GM18498 (cell line): ENCODE data around the gene TMEM94.
"Not testable (repeated sequence)": the region's sequence is repeated elsewhere in the genome, so short reads cannot be mapped to it uniquely, and the experiment has no call there.

Source experiments
- ATAC-seq: cut with Tn5 transposase; IDR thresholded peaks from one replicate; pipeline ENCODE4 v1.9.1; 2021; ENCODE audit warnings: mild to moderate bottlenecking, moderate library complexity; ENCODE audit not compliant: unreplicated experiment

The TMEM94 gene

DNA sequence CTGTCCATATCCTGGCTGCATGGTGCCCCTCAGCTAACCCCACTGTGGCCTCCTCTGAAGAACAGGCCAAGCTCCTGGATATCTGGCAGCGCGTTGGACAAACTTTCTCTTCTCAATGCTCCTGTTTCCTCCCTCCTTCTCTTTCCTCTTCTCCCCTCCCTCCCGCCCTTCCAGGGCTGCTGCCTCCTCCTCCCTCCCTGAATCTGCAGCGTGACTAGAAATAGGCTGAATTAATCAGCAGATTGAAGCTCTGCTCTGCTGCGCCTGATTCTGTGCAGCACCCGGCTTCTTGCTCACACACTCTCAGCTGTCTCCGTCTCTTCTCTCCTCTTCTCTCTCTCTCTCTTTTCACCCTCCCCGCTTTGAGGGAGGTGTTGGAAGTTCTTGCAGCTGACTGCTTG lies 19.8 kb downstream of the TMEM94 start:
- ATAC-seq, result no peak

DNA sequence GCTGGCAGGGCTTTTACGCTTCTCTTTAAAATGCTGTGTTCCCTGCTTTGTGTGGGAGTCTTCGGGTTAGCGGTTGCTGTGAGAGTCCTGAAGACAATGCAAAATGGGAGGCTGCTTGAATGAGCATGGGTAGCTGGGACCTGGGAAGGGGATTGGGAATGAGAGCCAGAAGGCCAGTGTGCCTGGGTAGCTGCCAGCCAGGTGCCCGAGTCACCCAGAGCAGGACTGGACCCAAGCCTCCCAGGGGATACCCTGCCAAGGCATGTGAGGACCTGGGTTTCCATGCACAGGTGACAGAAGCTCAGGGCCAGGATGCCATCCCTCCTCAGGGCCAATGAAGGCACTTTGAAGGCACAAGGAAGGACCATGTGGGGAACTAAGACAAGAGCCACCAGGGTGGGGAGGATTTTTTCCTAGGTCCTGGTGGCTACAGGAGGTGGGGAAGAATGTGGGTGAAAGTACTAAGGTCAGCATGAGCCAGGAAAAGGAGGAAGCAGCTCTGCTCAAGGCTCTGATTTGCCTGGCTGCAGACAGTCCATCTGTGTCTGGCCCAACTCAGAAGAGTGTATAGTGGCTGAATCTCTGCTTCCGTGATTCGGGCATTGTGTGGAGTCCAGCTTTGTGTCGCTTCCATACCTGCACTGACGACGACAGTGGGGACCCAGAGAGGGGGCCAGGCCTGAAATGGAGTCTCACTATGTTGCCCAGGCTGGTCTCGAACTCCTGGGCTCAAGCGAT lies 20.5 kb downstream of the TMEM94 start:
- no peak for ATAC-seq

DNA sequence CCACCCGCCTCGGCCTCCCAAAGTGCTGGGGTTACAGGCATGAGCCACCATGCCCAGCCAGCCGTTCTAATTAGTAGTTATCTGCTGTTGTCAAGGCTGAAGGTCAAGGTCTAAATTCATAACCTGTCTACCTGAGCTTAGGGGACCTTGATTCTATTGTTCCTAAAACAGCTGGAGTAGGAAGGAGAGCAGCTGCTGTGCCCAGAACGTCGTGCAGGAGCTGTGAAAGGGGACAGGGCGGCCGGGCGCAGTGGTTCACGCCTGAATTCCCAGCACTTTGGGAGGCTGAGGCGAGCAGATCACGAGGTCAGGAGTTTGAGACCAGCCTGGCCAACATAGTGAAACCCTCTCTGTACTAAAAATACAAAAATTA lies 21.0 kb downstream of the TMEM94 start:
- ATAC-seq, result not testable (repeated sequence)

DNA sequence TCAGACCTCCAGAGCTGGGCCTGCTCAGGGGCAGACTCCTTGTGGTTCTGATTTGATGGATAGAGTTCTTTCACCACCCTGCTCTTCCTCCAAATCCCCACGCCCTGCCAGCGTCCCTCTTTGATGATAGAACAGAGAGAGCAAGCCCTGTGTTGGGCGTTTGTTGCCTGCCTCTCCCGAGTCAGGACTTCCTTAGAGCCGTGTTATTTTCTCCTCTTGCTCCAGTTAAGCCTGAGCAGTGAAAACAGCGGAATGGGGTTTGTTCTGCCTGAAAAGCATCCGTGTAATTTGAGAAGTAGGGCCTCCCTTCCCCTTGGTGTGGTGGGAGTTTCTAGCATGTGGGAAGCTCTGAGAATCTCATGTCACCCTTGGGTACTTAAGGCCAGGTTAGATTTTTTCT lies 22.1 kb downstream of the TMEM94 start:
- no peak for ATAC-seq

DNA sequence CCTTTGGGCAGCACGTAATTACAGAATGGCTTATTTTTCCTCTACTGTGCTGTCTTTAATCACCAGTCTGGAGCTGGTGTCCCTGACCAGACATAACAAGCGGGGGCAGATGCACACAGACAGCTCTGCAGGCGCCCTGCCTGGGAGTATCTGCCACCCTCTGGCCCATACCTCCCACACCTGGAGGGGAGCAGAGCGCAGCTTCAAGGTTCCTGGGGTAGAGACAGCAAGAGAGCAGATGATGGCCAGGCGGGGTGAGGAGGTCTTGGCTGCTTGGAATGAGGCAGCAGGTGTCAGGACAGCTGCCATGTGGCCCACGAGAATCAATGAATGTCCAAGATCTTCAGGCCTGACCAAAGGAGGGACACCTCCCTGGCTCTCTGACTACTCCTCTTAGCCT lies 23.8 kb downstream of the TMEM94 start:
- ATAC-seq, result no peak

DNA sequence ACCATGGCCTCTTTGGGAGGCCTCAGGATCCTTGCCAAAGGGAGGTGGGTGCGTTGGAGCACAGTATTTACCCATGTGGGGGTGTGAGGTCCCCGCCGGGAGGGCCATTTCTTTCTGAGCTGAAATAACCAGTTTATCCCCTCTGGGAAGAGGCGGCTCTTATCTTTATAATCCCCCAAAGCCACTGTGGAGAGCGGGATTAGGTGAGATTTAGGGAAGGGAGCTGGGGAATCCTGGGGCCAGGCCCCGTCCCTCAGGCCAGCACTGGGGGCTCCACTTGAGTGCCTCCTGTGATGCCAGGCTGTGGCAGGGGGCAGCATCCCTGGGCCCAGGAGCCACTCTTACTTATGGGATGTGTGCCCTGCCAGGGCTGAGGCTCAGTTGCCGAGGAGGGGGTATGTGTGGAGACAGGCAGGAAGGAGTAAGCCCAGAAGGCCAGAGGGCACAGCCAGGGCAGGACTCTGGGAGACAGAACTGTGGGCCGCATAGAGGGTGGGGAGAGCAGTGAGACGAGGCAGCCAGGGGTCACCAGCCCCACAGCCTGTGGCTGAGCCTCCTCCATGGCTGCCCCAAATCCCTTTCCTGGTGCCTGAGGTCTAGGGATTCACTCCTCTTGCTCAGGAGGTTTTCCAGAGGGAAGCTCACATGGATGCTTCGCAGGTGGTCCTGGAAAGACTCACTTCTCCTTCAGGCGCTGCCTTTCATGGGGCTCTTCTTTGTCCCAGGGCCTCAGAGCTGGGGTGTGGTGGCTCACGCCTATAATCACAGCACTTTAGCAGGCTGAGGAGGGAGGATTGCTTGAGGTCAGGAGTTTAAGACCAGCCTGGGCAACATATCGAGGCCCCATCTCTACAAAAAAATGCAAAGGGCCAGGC lies 25.0 kb downstream of the TMEM94 start:
- ATAC-seq, result no peak

DNA sequence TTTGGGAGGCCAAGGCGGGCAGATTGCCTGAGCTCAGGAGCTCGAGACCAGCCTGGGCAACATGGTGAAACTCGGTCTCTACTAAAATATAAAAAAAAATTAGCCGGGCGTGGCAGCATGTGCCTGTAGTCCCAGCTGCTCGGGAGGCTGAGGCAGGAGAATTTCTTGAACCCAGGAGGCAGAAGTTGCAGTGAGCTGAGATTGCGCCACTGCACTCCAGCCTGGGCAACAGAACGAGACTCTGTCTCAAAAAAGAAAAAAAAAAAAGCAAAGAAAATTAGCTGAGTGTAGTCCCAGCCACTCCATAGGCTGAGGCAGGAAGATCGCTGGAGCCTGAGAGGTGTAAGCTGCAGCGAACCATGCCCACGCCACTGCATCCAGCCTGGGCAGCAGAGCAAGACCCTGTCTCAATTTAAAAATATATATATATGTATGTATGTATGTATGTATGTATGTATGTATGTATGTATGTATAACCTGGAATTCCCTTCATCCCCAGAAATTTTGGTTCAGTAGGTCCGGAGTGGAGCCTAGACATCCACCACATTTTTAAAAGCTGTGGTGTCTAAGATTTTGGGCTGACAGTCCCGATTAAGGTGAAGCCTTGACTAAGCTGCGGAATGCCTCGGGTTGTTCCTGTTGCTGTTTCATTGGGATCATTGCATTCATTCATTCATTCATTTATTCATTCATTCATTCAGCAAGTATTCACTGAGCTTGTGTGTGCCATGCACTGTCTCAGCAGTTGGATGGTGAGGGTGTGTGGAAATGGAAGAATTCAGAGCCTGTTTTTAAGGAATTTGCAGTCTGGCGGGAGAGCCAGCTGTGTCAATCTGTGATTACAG lies 25.9 kb downstream of the TMEM94 start:
- ATAC-seq, result no peak

DNA sequence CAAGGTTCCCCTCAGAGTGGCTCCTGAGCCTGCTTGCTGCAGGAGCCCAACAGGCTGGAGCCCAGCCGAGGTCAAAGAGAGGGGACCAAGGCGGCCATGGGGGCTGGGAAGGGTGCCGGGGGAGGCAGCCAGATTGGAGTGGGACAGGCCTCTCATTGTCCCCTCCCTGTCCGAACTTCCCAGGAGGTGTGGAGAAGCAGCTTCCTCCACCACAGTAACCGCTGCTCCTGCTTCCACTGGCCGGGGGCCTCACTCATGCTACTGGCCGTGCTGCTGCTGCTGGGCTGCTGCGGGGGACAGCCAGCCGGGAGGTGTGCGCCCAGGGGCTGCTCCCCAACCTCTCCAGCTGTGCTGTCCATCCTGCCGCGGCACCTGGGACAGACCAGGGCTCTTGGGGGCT lies 29.3 kb downstream of the TMEM94 start:
- ATAC-seq, result no peak

DNA sequence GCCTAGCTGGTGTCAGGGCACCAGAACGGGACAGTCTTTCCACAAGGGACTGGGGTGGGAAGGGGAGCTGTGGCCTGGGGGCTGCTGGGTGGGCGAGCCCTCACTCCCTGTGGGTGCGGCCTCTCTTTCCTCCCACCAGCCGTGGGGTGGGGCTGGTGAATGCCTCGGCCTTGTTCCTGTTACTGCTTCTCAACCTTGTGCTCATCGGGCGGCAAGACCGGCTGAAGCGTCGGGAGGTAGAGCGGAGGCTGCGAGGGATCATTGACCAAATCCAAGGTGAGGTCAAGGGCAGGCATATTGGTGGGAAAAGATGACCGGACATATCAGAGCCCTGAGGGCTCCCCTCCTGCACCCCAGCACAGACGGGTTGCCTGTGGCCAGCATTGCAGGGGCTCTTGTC lies 29.7 kb downstream of the TMEM94 start:
- no peak for ATAC-seq

DNA sequence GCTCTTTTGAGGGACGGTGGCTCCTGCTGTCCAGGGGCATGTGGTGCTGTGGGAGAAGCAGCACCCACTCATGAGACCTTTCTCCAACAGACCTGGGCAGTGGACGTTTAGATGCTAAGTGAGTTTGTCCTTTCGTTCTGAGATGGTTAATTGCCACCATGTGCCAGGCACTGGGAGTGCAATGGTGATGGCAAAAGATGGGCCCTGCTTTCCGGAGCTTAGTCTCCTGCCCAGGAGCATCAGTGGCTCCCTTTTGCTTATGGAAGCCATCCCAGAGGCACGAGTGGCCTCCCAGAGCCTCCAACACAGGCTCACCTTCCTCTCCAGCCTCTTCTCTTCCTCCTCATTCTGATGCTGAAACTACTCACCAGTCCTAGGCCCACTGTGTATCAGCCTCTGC lies 30.5 kb downstream of the TMEM94 start:
- ATAC-seq, result no peak

DNA sequence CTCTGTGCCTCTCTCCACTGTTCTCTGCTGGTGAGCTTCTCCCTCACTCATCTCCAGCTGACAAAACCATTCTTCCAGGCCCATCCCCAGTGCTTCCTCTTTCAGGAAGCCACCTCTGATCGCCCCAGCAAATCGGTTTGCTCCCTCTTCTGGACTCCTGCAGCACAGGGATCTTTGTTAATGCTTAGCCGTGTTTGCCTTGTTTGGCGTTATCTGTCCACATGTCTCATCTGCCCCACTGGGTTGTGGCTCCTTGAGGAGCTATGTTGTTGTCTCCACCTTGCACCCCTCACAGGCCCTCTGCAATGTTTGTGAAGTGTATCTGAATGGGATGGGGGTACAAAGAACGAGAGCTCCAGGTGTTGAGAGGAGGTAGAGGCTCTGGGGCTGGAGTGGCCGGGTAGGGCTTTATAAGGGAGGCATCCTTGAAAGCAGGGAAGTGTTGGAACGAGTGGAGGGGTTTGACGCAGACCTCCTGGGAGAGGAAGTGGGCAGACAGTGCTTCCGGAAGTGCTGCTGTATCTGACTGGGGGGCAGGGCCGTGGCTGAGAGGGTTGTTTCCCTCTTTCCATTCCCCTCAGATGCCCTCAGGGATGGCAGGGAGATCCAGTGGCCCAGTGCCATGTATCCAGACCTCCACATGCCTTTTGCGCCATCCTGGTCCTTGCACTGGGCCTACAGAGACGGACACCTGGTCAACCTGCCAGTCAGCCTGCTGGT lies 31.1 kb downstream of the TMEM94 start:
- ATAC-seq, result no peak

DNA sequence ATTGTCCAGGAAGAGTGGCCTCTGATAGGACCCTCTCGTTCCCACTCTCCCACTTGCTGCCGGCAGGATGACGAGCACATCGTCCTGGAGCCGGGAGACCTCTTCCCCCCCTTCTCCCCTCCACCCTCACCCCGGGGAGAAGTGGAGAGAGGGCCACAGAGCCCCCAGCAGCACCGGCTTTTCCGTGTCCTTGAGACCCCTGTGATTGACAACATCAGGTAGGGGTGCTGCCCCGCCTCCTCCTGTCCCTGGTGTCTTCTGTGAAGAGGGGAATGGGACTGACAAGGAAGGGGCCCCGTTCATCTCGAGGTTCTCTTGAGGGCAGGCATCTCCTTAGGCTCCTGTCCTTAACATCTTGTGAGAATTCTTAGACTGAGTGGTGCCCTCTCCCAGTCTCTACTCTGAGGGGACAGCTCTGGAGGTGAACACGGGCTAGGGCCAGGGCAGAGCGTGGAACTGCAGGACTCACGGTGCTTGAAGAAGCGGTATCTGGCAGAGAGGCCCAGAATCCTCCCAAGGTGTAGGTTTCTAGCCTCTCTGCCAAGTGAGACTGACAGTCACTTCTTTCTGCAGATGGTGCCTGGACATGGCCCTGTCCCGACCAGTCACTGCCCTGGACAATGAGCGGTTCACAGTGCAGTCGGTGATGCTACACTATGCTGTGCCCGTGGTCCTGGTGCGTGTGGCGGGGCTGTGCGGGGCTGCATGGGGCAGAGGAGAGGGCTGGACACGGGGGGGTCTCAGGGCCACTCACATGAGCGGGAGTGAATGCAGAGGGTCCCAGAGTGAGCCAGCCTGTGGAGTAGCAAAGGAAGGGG lies 32.5 kb downstream of the TMEM94 start:
- ATAC-seq, result no peak

DNA sequence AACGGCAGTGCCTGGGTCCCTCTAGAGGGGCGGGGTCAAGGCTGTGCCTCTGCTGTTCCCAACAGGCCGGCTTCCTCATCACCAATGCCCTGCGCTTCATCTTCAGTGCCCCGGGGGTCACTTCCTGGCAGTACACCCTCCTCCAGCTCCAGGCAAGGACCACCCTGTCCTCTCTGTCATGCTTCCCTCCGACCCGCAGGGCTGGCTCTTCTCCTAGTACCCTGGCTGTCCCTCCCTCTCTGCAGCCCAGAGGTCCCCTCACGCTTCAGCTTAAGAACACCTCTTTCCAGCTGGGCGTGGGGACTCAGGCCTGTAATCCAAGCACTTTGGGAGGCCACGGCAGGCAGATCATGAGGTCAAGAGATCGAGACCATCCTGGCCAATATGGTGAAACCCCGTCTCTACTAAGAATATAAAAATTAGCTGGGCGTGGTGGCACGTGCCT lies 33.1 kb downstream of the TMEM94 start:
- no peak for ATAC-seq

DNA sequence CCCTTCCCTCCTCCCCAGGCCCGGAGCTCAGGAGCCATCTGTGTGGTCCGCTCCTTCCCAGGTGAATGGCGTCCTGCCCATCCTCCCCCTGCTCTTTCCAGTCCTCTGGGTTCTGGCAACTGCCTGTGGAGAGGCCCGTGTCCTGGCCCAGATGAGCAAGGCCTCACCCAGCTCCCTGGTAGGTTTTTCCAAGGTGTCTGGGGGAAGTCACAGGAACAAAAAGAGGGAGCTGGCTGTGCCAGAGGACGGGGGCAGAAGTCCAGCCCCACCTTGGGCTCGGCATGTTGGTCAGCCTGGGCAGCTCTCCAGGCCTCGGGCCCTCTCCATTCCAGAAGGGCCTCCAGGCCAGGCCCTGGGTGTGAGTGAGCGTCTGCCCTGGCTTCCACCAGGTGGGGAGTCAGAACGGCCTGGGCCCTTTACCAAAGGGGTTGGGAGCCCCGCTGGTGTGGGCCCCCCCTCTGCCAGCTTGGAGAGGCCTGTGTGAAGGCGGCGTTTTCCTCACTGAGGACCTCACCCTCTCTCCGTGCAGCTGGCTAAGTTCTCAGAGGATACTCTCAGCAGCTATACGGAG lies 33.8 kb downstream of the TMEM94 start:
- ATAC-seq, result no peak

DNA sequence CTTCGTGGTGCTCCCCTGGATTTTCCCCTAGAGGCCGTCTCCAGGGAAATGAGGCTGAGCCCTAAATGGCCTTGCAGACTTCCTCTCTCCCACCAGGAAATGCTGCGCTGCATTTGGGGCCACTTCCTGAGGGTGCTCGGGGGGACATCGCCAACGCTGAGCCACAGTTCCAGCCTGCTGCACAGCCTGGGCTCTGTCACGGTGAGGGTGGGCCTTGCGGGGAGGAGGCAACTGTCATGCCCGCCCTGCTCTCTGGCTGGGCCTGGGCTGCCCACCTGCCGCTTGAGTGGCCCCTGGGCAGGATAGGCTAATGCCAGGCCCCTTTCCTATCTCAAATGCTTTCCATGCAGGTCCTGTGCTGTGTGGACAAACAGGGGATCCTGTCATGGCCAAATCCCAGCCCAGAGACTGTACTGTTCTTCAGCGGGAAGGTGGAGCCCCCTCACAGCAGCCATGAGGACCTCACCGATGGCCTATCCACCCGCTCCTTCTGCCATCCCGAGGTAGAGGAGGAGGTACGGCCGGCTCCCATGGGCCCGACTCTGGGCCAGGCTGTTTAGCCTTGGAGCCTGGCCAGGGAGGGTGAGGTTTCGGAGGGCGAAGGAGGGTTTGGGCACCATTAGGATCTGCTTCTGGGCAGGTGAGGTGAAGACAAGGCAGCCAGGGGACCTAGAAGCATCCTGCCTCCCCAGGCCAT lies 34.7 kb downstream of the TMEM94 start:
- ATAC-seq, result no peak

DNA sequence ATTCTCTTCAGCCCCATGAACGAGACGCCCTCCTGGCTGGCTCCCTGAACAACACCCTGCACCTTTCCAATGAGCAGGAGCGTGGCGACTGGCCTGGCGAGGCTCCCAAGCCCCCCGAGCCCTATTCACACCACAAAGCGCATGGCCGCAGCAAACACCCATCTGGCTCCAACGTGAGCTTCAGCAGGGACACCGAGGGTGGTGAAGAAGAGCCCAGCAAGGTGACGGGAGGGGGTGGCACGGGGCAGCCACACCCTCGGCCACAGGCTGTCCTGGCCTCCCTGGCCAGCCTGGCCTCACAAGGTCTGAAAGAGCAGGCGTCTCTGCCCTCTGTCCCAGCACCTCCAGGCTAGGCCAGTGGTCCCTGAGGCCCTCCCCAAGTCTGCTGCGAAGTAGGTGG lies 35.2 kb downstream of the TMEM94 start:
- ATAC-seq, result no peak

DNA sequence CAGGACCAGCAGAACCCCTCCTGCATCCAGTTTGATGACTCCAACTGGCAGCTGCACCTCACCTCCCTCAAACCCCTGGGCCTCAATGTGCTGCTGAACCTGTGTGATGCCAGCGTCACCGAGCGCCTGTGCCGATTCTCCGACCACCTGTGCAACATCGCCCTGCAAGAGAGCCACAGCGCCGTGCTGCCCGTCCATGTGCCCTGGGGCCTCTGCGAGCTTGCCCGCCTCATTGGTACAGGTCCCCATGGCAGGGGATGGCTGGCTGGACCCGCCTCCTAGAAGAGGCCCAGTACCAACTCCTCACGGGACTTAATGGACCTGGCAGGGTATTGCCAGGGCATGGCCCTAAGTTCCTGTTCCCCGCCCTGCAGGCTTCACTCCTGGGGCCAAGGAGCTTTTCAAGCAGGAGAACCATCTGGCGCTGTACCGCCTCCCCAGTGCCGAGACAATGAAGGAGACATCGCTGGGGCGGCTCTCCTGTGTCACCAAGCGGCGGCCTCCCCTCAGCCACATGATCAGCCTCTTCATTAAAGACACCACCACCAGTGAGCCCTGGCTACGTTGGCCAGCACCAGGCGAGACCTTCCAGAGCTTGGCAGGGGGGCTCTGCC lies 36.2 kb downstream of the TMEM94 start:
- ATAC-seq, result no peak

DNA sequence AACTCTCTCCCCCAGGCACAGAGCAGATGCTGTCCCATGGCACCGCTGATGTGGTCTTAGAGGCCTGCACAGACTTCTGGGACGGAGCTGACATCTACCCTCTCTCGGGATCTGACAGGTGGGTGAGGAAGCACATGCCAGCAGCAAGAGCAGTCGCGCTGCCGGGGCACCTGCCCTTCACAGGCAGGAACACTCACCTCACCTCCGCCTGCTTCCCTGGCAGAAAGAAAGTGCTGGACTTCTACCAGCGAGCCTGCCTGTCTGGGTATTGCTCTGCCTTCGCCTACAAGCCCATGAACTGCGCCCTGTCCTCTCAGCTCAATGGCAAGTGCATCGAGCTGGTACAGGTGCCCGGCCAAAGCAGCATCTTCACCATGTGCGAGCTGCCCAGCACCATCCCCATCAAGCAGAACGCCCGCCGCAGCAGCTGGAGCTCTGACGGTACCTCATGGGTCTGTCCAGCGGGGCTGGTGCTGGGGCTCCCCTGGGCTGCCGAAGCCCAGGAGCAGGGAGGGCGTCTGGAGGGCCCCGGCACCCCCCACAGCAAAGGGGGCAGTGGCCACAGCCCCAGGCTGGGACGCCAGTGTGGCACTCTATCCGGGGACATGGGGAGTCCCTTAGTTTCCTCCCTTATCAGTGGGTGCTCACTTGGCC lies 37.2 kb downstream of the TMEM94 start:
- ATAC-seq, result no peak
